HEK293 (cell line): ENCODE data around the gene CDK11A.
"Not testable (repeated sequence)": the region's sequence is repeated elsewhere in the genome, so short reads cannot be mapped to it uniquely, and the experiment has no call there.

ENCODE experiments used
- CTCF ChIA-PET: fragments of 350-600 bp; formaldehyde crosslinking; extraction: SDS; loops from one replicate; lab custom pipeline; 2021; ENCODE audit warnings: antibody characterized with exemption; lab: Yijun Ruan, JAX
- POLR2A ChIA-PET: fragments of 300-600 bp; formaldehyde crosslinking; extraction: SDS; loops from one replicate; lab custom pipeline; 2020; ENCODE audit warnings: antibody characterized with exemption, inconsistent platforms; lab: Yijun Ruan, JAX
- H3K27ac ChIP-seq: fragments of 200-500 bp; sonication (Bioruptor generic); 2 replicates; pipeline ENCODE4 v1.5.1; 2014; ENCODE audit warnings: low read depth, low read length, control low read depth, inconsistent platforms; ENCODE audit errors: extremely low read depth
- H3K36me3 ChIP-seq, 2 experiments: fragments of 200-500 bp in 1 of 2; sonication (Bioruptor generic) in 1 of 2; 1 replicate in 1 of 2; 2 replicates in 1 of 2; pipeline ENCODE4 v1.5.1; 2014 to 2017; ENCODE audit warnings: inconsistent platforms in 2 of 2, low read length in 2 of 2; ENCODE audit not compliant: control insufficient read depth in 2 of 2, insufficient read depth in 1 of 2
- H3K4me1 ChIP-seq: fragments of 200-500 bp; sonication (Bioruptor generic); 2 replicates; pipeline ENCODE4 v1.5.1; 2014; ENCODE audit warnings: mild to moderate bottlenecking, low read length, inconsistent platforms; ENCODE audit not compliant: control insufficient read depth, insufficient read depth
- H3K4me3 ChIP-seq: 2 replicates; pipeline ENCODE4 v1.5.1; 2011; ENCODE audit warnings: low read depth, mild to moderate bottlenecking, control low read depth, low read length, moderate library complexity
- H3K9me3 ChIP-seq: fragments of 200-500 bp; sonication (Bioruptor generic); 2 replicates; pipeline ENCODE4 v1.5.1; 2014; ENCODE audit warnings: low read depth, low read length, inconsistent platforms; ENCODE audit not compliant: control insufficient read depth, insufficient read depth
- KLF16 ChIP-seq: fragments of 450-650 bp; formaldehyde crosslinking; IDR thresholded peaks from 2 replicates; pipeline ENCODE4 v1.5.1; 2017; ENCODE audit warnings: missing biosample characterization, missing genetic modification characterization
- ZBTB7A ChIP-seq: fragments of 450-650 bp; formaldehyde crosslinking; IDR thresholded peaks from 2 replicates; pipeline ENCODE4 v1.5.1; 2016; ENCODE audit warnings: low read depth, missing biosample characterization, missing genetic modification characterization
- ZNF133 ChIP-seq: fragments of 450-650 bp; formaldehyde crosslinking; IDR thresholded peaks from 2 replicates; pipeline ENCODE4 v1.5.1; 2016; ENCODE audit warnings: missing biosample characterization, missing genetic modification characterization
- ZNF175 ChIP-seq: fragments of 450-650 bp; formaldehyde crosslinking; IDR thresholded peaks from 2 replicates; pipeline ENCODE4 v1.5.1; 2016; ENCODE audit warnings: missing biosample characterization, missing genetic modification characterization
- ZNF26 ChIP-seq: fragments of 450-650 bp; formaldehyde crosslinking; IDR thresholded peaks from 2 replicates; pipeline ENCODE4 v1.5.1; 2016; ENCODE audit warnings: missing biosample characterization, missing genetic modification characterization
- ZNF777 ChIP-seq: fragments of 450-650 bp; formaldehyde crosslinking; IDR thresholded peaks from 2 replicates; pipeline ENCODE4 v1.5.1; 2017; ENCODE audit warnings: missing biosample characterization, missing genetic modification characterization, borderline replicate concordance

The CDK11A gene

GRCh38 chr1:1721201-1721600 lies 3.0 kb downstream of the CDK11A start:
- ChIA-PET POLR2A (no interaction called here), CTCF (interaction anchor here (0.6 kb wide), 1 partner anchor 10 kb away, joined by 3 read pairs; no protein-coding TSS in a partner anchor)
- no peaks in the 10 kb centered on the region for H3K4me1 ChIP-seq
- TF ChIP-seq ZNF133 (tag by site-specific recombination), result no peak
- no peak for TF ChIP-seq KLF16 (tag by site-specific recombination)
- no peak for TF ChIP-seq ZNF777 (tag by site-specific recombination)
- no peak for TF ChIP-seq ZNF26 (tag by site-specific recombination)
- TF ChIP-seq ZNF175 (tag by site-specific recombination), result no peak
- no peak for TF ChIP-seq ZBTB7A (tag by site-specific recombination)
- no peak overlapping the region for H3K27ac ChIP-seq
- no peaks in the 10 kb centered on the region for H3K9me3 ChIP-seq
- H3K36me3 ChIP-seq, result peaks cover 19 to 49% of the 10 kb centered on the region in 2 experiments; a peak in 2 of 3 replicates
- no peak overlapping the region for H3K4me3 ChIP-seq

DNA sequence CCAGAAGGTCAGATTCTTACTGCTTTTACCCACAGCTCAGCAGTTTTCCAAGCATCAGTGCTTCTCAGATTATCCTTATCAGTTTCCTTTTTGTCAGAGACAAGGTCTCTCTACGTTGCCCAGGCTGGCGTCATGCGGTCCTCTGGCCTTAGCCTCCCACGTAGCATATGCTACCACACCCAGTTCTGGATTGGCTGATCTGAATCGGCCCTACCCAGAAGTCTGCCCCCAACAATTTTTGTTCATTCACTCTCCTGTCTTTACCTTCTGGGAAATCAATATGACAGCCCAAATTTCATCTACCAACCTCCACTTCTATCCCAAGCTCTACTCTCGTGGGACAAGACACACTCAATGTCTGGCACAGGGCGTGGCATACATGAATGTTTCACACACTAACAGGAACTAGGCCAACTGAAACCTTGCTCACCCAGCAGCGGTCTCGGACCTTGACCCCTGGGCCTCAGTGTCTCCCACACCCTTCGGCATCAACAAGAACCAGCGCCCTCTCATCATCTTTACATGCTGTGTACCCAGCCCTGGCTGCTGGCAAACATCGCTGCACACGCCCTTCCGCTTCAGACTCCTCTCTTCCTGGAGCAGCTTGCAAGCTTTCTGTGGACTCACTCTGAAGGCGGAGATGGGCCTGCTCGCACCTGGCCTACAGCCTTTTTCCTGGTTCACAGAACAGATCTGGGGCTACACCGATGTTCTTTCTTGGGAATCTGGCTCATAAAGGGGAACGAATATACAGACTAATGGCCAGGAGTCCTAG lies 8.9 kb downstream of the CDK11A start:
- H3K4me1 ChIP-seq, H3K27ac ChIP-seq, CTCF ChIA-PET, H3K4me3 ChIP-seq, H3K9me3 ChIP-seq, POLR2A ChIA-PET: not testable (repeated sequence)
- peaks cover 10 to 52% of the 10 kb centered on the region in 2 experiments; a peak in 2 of 3 replicates for H3K36me3 ChIP-seq

DNA sequence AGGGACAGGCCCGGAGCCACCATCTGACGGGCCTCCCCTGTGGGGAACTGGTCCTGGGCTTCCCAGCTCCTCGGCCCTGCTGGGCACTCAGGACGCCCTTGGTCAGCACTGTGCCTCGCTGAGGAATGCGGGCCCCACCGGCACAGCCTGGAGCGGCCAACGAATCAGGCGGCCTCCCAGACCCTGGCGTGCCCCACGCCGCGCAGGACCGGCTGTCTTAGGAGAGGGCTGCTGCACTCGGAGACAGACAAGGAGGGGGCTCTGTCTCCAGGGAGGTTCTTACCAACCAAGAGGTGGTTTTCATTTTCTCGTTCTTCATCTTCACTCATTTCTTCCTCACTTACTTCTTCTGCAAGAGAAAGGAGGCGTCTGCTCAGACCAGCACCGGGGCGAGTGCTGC lies 16.3 kb downstream of the CDK11A start:
- POLR2A ChIA-PET, H3K27ac ChIP-seq, H3K4me1 ChIP-seq, H3K9me3 ChIP-seq, CTCF ChIA-PET, H3K4me3 ChIP-seq: not testable (repeated sequence)
- peaks cover 0 to 23% of the 10 kb centered on the region in 2 experiments; a peak in 2 of 3 replicates for H3K36me3 ChIP-seq

DNA sequence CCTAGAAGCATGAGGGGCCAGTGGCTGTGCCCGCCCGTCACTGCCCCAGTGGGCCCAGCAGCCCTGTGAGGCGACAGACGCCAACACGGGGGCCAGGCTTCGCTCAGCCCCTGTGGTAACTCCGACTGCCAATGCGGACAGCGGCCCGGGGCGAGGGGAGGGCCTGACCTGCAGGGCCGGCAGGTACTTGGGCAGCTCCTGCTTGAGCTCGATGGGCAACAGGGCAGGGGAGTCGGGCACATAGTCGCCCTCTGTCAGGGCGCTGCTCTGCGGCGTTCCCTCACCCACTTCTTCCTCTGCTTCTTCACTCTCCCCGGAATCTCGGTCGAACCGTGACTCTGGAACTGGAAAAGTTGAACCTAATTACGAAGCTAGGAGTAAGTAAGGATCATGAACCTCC lies 16.9 kb downstream of the CDK11A start:
- H3K9me3 ChIP-seq, H3K4me3 ChIP-seq, H3K4me1 ChIP-seq, CTCF ChIA-PET, H3K27ac ChIP-seq, POLR2A ChIA-PET: not testable (repeated sequence)
- peaks cover 0 to 23% of the 10 kb centered on the region in 2 experiments; a peak in 2 of 3 replicates for H3K36me3 ChIP-seq

DNA sequence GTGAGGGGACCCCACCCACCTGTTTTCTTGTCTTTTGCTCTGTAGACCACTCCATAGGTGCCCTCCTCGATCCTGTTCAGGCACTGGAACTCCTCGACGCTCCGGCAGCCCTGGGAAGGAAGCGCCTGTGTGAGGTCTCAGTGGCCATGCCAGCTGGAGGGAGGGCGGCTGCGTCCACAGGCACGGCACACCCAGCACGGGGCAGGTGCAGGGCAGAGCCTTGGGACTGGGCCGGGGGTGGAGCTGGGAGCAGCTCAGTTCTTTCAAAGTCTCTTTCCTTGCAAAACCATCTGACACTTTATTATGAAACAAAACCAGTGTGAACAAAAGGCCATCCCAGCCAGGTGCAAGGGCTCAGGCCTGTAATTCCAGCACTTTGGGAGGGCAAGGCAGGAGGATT lies 18.5 kb downstream of the CDK11A start:
- H3K9me3 ChIP-seq, H3K27ac ChIP-seq, H3K4me1 ChIP-seq, CTCF ChIA-PET, H3K4me3 ChIP-seq: not testable (repeated sequence)
- POLR2A ChIA-PET, result interaction anchor here (0.9 kb wide), 1 partner anchor 19 kb away, joined by 3 read pairs; no protein-coding TSS in a partner anchor
- peaks cover 0 to 23% of the 10 kb centered on the region in 2 experiments; a peak in 2 of 3 replicates for H3K36me3 ChIP-seq

DNA sequence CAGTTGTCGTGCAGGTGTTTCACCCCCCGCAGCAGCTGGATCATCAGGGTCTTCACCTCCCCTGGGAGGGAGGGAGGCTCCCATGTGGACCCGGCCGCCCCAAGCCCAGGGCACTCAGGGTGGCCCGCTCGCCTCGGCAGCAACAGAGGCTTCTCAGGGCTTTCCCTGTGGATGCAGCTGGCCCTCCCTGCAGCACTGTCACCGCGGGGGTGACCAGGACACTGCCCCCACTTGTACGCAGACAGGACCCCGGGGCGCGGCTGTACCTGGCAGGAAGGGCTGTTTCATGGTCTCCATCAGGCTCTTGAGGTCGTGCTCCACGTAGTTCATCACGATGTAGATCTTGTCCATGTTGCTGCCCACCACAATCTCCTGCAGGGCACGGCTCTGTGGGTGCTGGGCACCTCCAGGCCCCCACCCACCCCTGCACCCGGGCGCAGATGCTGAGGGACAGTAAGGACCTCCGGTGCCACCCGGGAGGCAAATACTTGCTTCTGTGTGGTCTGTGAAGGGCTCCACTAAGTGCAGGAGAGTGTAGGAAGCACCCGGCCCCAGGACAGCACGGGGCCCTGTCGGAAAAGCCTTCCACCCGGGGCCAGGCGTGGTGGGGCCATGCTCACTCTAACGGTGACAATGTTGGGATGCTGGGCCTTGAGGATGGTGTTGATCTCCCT lies 19.7 kb downstream of the CDK11A start:
- CTCF ChIA-PET, POLR2A ChIA-PET: not testable (repeated sequence)

More for the DNA sequence above, 19.7 kb downstream of the CDK11A start:
- not testable (repeated sequence) for H3K27ac ChIP-seq, H3K9me3 ChIP-seq, H3K4me3 ChIP-seq, H3K4me1 ChIP-seq
- peaks cover 0 to 23% of the 10 kb centered on the region in 2 experiments; a peak in 2 of 3 replicates for H3K36me3 ChIP-seq
